GM21423 (cell line): ENCODE data around the gene FKBP1A.

ENCODE experiments used
- ATAC-seq: cut with Tn5 transposase; IDR thresholded peaks from one replicate; pipeline ENCODE4 v1.9.1; 2021; ENCODE audit warnings: mild to moderate bottlenecking, moderate library complexity; ENCODE audit not compliant: unreplicated experiment

FKBP1A gene

DNA sequence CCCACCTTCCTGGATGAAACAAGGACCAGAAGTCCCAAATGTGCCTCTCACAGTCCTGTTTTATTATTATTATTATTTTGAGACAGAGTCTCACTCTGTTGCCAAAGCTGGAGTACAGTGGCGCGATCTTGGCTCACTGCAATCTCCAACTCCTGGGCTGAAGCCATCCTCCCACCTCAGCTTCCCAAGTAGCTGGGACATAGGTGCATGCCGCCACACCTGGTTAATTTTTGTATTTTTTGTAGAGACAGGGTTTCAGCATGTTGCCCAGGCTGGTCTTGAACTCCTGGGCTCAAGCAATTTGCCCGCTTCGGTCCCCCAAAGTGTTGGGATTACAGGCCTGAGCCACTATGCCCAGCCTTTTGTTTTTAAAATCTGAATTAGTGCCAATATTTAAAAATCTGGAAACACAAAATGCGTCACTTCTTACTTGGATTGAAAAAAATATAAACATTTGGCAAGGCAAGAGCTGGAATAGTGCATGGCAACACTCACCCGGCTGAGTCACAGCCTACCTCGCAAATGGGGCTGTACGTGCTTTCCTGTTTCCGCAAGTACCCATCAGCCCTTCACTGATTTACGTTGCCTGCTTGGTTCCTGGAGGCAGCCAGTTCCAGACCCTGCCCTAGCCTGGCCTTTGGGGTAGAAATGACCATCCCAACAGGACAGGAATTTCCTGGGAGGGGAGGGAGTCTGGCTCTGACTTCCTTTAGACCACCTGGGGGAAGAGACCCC is 70.2 kb downstream of the FKBP1A start:
- ATAC-seq, result no peak

DNA sequence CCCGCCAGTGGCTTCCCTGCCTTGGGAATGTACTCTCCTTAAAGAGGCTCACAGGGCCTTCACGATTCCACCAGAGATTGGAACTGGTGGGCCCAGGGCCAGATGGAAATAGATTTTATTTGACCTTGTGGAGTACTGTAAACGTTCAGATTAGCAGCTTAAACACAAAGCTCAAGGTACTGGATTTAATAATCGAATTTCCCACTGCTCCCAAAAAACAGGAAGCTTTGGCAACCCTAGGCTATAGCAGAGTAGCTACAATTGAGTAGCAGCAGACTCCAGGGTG is 71.3 kb downstream of the FKBP1A start:
- no peak for ATAC-seq

DNA sequence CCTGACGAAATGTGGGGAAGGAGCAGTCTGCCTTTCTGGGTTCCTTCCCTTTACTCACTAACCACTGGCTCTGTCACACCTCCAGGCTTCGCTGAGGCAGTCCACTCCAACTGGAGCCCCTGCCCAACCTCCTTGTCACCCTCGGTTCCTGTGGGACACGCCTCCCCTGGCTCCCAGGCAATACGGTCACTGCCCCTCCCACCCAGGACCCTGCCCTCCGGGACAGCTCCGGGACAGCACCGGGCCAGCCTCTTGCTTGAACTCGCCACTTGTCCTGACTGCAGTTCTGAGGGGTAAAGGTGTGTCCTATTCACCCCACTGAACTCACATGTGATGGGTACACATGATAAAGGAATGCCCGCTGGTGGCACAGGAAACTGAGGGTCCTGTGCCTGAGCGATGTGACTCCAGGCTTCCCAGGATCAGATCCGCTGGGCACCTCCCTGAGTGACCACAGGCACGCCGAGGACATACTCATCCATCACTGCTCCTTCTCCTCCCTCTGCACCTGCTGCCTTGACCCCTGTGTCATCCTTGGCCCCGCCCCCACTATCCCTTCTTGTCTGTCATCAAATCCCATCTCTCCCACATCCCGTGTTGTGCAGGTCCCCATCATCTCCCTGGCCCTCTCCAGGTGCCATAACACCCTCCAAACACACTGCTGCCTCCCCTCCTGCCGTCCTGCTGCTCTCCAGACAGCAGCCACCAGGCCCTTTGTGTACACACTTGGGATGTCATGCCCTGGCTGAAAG is 71.8 kb downstream of the FKBP1A start:
- no peak for ATAC-seq

DNA sequence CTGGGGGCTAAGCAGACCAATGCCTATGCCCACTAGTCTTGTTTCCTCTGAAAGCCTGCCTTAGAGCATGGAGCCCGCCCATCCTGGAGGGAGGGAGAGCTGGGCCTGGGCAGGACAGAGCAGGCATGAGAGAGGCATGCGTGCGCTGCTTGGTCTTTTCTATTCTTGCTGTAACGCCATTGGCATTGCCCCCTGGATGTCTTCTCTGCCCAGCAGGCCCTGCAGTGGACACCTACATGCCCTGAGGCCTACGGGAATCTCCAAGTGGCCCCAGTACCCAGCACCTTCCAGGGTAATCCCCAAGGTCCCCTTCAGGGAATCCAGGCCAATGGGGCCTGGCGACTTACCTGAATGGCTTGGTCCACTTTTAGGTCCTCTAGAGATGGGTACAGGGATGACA is 72.8 kb downstream of the FKBP1A start:
- ATAC-seq, result no peak

DNA sequence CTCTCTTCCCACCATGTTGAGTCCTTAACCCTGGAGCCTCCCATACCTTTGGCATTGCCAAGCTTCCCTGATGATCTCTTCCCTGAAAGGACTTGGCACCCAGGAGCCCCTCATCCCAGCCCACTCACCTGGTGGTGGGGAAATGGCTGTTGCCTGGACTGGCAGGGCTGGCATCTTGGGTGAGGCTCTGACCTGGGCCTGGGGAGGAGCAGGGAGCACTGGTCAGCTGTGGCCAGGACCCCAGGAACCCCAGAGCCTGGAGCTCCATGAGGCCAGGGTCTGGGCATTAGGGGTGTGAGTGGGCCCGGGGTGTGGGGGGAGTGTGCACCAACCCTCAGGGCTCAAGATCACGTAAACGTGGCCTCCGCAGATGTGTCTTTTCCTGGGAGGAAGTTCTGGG is 73.4 kb downstream of the FKBP1A start:
- ATAC-seq, result no peak

DNA sequence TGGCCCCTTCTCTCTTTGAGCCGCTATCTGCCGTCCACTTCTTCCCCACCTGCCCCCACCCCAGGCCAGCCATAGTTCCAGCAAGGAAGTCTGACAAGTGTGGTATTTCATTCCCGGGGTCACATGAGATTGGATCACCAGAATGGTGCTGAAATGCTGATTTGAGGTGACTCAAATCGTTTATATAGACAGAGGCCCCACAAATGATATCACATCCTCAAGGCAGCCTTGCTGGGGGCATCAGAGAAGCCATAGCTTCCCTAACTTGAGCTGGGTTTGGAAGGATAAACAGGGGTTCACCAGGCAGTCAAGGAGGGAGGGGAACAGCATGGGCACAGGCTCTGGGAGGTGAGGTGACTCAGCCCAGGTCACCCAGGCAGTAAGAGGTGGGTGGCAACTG is 73.8 kb downstream of the FKBP1A start:
- ATAC-seq, result no peak
